Body of pancreas (tissue), 4 donors: ENCODE data around the gene UGGT2.

Experiments
- CTCF ChIP-seq, 7 experiments: fragments of 450-650 bp in 4 of 7; fragments of 200-600 bp in 3 of 7; sonication (generic) in 3 of 7; IDR thresholded peaks; one replicate each; pipeline ENCODE4 v1.5.1; 2016 to 2019; ENCODE audit warnings: antibody characterized with exemption in 7 of 7
- POLR2A ChIP-seq, 3 donors: fragments of 450-650 bp; IDR thresholded peaks; one replicate each; pipeline ENCODE4 v1.6.1; 2016; ENCODE audit warnings: antibody characterized with exemption in 3 of 3, mild to moderate bottlenecking in 2 of 3

GRCh38 chr13:95813139-95813538 lies 240.1 kb downstream of the UGGT2 start:
- TF ChIP-seq CTCF (IDR thresholded peaks at IDR 0.05) = no peak
- no peak for TF ChIP-seq POLR2A (IDR thresholded peaks at IDR 0.05)
